ENCODE results near the gene PDPN. TPM values are rescaled to one million over a fixed set of nuclear protein-coding genes. Genes with fewer than 3 reads are reported as not detected.

Gene PDPN
- total RNA-seq, 1 donor from 2014 or later: 2.2 TPM

DNA sequence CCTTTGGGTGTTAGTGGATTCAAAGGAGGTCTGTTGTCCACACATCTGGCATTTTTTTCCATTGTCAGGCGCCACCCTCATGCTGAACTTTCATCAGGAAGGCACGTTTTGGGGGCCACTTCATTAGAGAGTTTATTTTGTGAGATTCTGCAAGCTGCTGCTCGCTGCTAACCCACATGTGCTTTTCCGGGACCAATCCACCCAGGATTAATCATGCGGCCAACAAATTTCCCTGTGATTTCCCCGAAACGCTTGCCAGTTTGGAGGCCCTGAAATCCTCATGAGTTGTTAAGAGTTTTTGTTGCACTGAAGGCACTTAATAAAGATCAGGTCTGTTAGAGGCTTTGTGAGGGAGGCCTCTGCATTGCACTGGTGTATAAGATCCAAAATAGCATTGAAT lies 2.4 kb downstream of the PDPN start:
- Histone ChIP-seq H4K20me1 (ENCODE audit: low read depth) (peaks cover 17% of the 10 kb centered on the region), H3K9ac (no peak overlapping the region), H3K27me3 (peaks cover 68% of the 10 kb centered on the region), H3K36me3 (no peaks in the 10 kb centered on the region), H2AFZ (replicated peaks) (no peak overlapping the region), H3K4me2 (peak overlapping the region; percentile 97), H3K79me2 (ENCODE audit: low read depth) (no peaks in the 10 kb centered on the region), H3K4me3 (no peak overlapping the region), H3F3A (ENCODE audit: low read depth) (peaks cover 32% of the 10 kb centered on the region), H3K27ac (peak overlapping the region; percentile 9), H3K4me1 (peaks cover 30% of the 10 kb centered on the region), H3K9me3 (ENCODE audit: low read depth) (no peaks in the 10 kb centered on the region)
- Mint-ChIP-seq H3K4me3 (peak overlapping the region; percentile 93), H3K27ac (peak overlapping the region; percentile 86), H3K36me3 (peaks cover 5% of the 10 kb centered on the region), H3K9me3 (no peaks in the 10 kb centered on the region), H3K4me1 (peaks cover 48% of the 10 kb centered on the region), H3K27me3 (ENCODE audit: insufficient read depth, low read depth) (peaks cover 18% of the 10 kb centered on the region)
- peak; percentile 24 for DNase-seq (ENCODE audit: low spot score)
- TF ChIP-seq, protein P1, sequence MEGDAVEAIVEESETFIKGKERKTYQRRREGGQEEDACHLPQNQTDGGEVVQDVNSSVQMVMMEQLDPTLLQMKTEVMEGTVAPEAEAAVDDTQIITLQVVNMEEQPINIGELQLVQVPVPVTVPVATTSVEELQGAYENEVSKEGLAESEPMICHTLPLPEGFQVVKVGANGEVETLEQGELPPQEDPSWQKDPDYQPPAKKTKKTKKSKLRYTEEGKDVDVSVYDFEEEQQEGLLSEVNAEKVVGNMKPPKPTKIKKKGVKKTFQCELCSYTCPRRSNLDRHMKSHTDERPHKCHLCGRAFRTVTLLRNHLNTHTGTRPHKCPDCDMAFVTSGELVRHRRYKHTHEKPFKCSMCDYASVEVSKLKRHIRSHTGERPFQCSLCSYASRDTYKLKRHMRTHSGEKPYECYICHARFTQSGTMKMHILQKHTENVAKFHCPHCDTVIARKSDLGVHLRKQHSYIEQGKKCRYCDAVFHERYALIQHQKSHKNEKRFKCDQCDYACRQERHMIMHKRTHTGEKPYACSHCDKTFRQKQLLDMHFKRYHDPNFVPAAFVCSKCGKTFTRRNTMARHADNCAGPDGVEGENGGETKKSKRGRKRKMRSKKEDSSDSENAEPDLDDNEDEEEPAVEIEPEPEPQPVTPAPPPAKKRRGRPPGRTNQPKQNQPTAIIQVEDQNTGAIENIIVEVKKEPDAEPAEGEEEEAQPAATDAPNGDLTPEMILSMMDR (IDR thresholded peaks at IDR 0.05): no peak
- no peak for TF ChIP-seq EZH2phosphoT487 (IDR thresholded peaks at IDR 0.05)
- TF ChIP-seq EZH2 (IDR thresholded peaks at IDR 0.05): no peak

DNA sequence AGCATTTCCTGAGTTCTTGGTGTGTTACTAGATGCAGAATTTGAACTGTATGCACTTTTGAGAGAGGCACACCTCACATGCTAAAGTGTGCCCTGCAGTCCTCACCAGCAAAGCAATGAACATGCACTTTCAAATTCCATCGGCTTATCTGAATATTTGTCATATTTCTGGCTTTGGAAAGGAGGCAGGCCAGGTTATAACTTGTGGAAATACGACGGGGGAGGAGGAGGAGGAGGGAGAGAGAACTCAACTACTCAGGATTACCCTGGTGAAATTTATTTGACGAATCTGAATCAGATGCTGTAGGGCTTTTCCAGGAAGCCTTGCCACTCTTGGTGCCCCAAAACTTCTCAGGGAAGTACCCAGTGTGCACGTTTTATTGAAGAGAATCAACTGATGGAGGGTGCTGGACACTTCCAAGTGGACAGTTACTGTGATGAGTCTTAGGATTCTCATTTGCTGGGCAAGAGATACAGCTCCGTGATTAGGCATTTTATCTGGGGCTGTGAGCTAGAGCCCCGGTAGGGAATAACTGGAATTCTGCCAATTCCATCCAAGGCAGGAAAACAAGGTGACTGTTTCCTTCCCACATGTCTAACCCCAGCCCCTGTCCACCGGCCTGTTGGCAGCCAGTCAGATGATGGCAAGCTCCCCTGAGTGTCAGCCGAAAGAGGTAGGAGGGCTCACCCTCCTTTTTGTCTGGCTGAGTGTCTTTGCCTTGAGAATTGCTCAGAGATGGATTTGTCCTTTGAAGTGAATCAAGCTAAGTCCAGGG lies 3.8 kb downstream of the PDPN start:
- Histone ChIP-seq H4K20me1 (ENCODE audit: low read depth) (peaks cover 17% of the 10 kb centered on the region), H3F3A (ENCODE audit: low read depth) (peaks cover 32% of the 10 kb centered on the region), H3K4me3 (no peak overlapping the region), H3K27ac (no peak overlapping the region), H3K9me3 (ENCODE audit: low read depth) (no peaks in the 10 kb centered on the region), H2AFZ (replicated peaks) (no peak overlapping the region), H3K9ac (no peak overlapping the region), H3K4me2 (no peak overlapping the region), H3K79me2 (ENCODE audit: low read depth) (no peaks in the 10 kb centered on the region), H3K36me3 (no peaks in the 10 kb centered on the region), H3K27me3 (peaks cover 60% of the 10 kb centered on the region), H3K4me1 (peaks cover 28% of the 10 kb centered on the region)
- H3K36me3 Mint-ChIP-seq: peaks cover 13% of the 10 kb centered on the region
- H3K27me3 Mint-ChIP-seq (ENCODE audit: insufficient read depth, low read depth): peaks cover 9% of the 10 kb centered on the region
- no peaks in the 10 kb centered on the region for H3K9me3 Mint-ChIP-seq
- H3K4me1 Mint-ChIP-seq: peaks cover 43% of the 10 kb centered on the region
- no peak for DNase-seq (ENCODE audit: low spot score)
- no peak for TF ChIP-seq EZH2phosphoT487 (IDR thresholded peaks at IDR 0.05)
- TF ChIP-seq, protein P1 (IDR thresholded peaks at IDR 0.05): no peak
- TF ChIP-seq EZH2 (IDR thresholded peaks at IDR 0.05): no peak
- H3K27ac Mint-ChIP-seq: no peak overlapping the region
- no peak overlapping the region for H3K4me3 Mint-ChIP-seq

DNA sequence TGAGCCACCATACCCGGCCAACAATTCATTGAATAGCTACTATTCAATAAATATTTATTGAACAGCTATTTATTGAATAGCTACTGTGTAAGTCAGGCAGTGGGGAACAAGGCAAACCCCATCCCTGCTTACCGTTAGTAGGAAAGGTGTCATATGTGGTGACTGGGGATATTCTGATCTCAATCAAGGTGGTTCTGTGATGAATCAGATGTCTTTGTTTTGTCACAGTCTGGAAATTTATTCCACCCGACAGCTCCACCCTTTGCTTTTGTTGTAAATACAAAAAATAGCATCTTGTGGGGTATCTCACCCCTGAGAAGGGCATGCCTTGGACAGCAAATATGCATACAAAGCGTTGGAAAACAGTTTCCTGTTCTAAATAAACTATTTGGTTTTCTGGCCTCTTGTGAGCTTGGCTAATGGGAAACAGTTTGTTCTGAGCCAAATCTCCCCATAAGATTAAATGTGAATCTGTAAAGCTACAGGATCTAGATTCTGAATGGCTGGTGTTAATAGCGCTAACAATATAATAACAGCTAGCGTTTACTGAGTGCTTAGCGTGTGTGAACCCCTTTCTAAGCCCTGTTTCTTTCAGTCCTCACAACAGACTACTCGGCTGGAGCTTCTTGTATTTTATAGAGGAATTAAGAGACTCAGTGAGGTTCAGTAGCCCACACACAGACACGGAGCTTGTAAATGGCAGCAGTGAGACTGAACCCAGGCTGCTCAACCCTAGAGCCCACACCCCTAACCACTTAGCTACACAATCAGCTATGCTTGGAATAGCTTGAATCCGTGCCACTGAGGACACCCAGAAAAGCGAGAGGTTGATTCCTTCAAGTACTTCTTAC lies 5.5 kb downstream of the PDPN start:
- Histone ChIP-seq H3K4me1 (peaks cover 30% of the 10 kb centered on the region), H2AFZ (replicated peaks) (no peak overlapping the region), H3K27me3 (peaks cover 43% of the 10 kb centered on the region), H3K9ac (no peak overlapping the region), H3K4me3 (no peak overlapping the region), H3K27ac (no peak overlapping the region), H3F3A (ENCODE audit: low read depth) (peaks cover 32% of the 10 kb centered on the region), H4K20me1 (ENCODE audit: low read depth) (peaks cover 17% of the 10 kb centered on the region), H3K79me2 (ENCODE audit: low read depth) (no peaks in the 10 kb centered on the region), H3K4me2 (no peak overlapping the region), H3K36me3 (no peaks in the 10 kb centered on the region), H3K9me3 (ENCODE audit: low read depth) (no peaks in the 10 kb centered on the region)
- TF ChIP-seq EZH2 (IDR thresholded peaks at IDR 0.05) (no peak), EZH2phosphoT487 (IDR thresholded peaks at IDR 0.05) (peak; percentile 32)
- TF ChIP-seq, protein P1 (IDR thresholded peaks at IDR 0.05): no peak
- no peaks in the 10 kb centered on the region for H3K9me3 Mint-ChIP-seq
- peaks cover 9% of the 10 kb centered on the region for H3K27me3 Mint-ChIP-seq (ENCODE audit: insufficient read depth, low read depth)
- no peak overlapping the region for H3K27ac Mint-ChIP-seq
- peaks cover 53% of the 10 kb centered on the region for H3K4me1 Mint-ChIP-seq
- peaks cover 15% of the 10 kb centered on the region for H3K36me3 Mint-ChIP-seq
- H3K4me3 Mint-ChIP-seq: no peak overlapping the region
- peak; percentile 51 for DNase-seq (ENCODE audit: low spot score)
